CD4-positive, alpha-beta T cell treated with Interleukin-2 at 100 ng/mL for 4 hours (primary cell): ENCODE data around the gene PRPF18.
"Not testable (repeated sequence)": the region's sequence is repeated elsewhere in the genome, so short reads cannot be mapped to it uniquely, and the experiment has no call there.

Experiments used
- DNase-seq: peaks from one replicate; pipeline ENCODE4 v3.0.0-alpha.2; 2020; ENCODE audit warnings: low spot score

PRPF18 gene

GRCh38 chr10:13586676-13587355 is at the start of gene PRPF18:
Gene PRPF18 (plus strand): TSS chr10:13586965. CDS start chr10:13587087, 122 bp downstream.
- DNase-seq: peak; percentile 95

- DNase-seq: not testable (repeated sequence)
Measured at GRCh38 chr10:13537985-13538384, 48.8 kb upstream of the PRPF18 start.

- no peak for DNase-seq
Measured at GRCh38 chr10:13542533-13542932, 44.2 kb upstream of the PRPF18 start.

- DNase-seq: no peak
Measured at GRCh38 chr10:13550802-13551201, 36.0 kb upstream of the PRPF18 start.

- DNase-seq: no peak
Measured at GRCh38 chr10:13555884-13556510, 30.8 kb upstream of the PRPF18 start.

GRCh38 chr10:13559124-13559700 is 27.6 kb upstream of the PRPF18 start:
- DNase-seq: no peak

GRCh38 chr10:13560597-13560996 is 26.2 kb upstream of the PRPF18 start:
- no peak for DNase-seq

- DNase-seq: no peak
Measured at GRCh38 chr10:13563481-13564445, 23.0 kb upstream of the PRPF18 start.

GRCh38 chr10:13564576-13564975 is 22.2 kb upstream of the PRPF18 start:
- DNase-seq: no peak

GRCh38 chr10:13567030-13567429 is 19.7 kb upstream of the PRPF18 start:
- no peak for DNase-seq

GRCh38 chr10:13571541-13571940 is 15.2 kb upstream of the PRPF18 start:
- no peak for DNase-seq

GRCh38 chr10:13573960-13574359 is 12.8 kb upstream of the PRPF18 start:
- no peak for DNase-seq

GRCh38 chr10:13585195-13585751 is 1.5 kb upstream of the PRPF18 start:
- no peak for DNase-seq

GRCh38 chr10:13585943-13586342 is 822 bp upstream of the PRPF18 start:
- no peak for DNase-seq

GRCh38 chr10:13587391-13587790 is 626 bp downstream of the PRPF18 start:
- DNase-seq: no peak

GRCh38 chr10:13589316-13589715 is 2.6 kb downstream of the PRPF18 start:
- DNase-seq: no peak

- no peak for DNase-seq
Measured at GRCh38 chr10:13590886-13591285, 4.1 kb downstream of the PRPF18 start.

- no peak for DNase-seq
Measured at GRCh38 chr10:13592306-13592705, 5.5 kb downstream of the PRPF18 start.

- no peak for DNase-seq
Measured at GRCh38 chr10:13593535-13593934, 6.8 kb downstream of the PRPF18 start.

GRCh38 chr10:13594641-13595040 is 7.9 kb downstream of the PRPF18 start:
- no peak for DNase-seq

- DNase-seq: no peak
Measured at GRCh38 chr10:13597909-13598308, 11.1 kb downstream of the PRPF18 start.
